HEK293 (cell line): ENCODE data around the gene EIF3F.

ENCODE experiments used
- CTCF ChIA-PET: fragments of 350-600 bp; formaldehyde crosslinking; extraction: SDS; loops from one replicate; lab custom pipeline; 2021; ENCODE audit warnings: antibody characterized with exemption; lab: Yijun Ruan, JAX
- POLR2A ChIA-PET: fragments of 300-600 bp; formaldehyde crosslinking; extraction: SDS; loops from one replicate; lab custom pipeline; 2020; ENCODE audit warnings: antibody characterized with exemption, inconsistent platforms; lab: Yijun Ruan, JAX
- H3K27ac ChIP-seq: fragments of 200-500 bp; sonication (Bioruptor generic); 2 replicates; pipeline ENCODE4 v1.5.1; 2014; ENCODE audit warnings: low read depth, low read length, control low read depth, inconsistent platforms; ENCODE audit errors: extremely low read depth
- H3K36me3 ChIP-seq, 2 experiments: fragments of 200-500 bp in 1 of 2; sonication (Bioruptor generic) in 1 of 2; 1 replicate in 1 of 2; 2 replicates in 1 of 2; pipeline ENCODE4 v1.5.1; 2014 to 2017; ENCODE audit warnings: inconsistent platforms in 2 of 2, low read length in 2 of 2; ENCODE audit not compliant: control insufficient read depth in 2 of 2, insufficient read depth in 1 of 2
- H3K4me1 ChIP-seq: fragments of 200-500 bp; sonication (Bioruptor generic); 2 replicates; pipeline ENCODE4 v1.5.1; 2014; ENCODE audit warnings: mild to moderate bottlenecking, low read length, inconsistent platforms; ENCODE audit not compliant: control insufficient read depth, insufficient read depth
- H3K4me3 ChIP-seq: 2 replicates; pipeline ENCODE4 v1.5.1; 2011; ENCODE audit warnings: low read depth, mild to moderate bottlenecking, control low read depth, low read length, moderate library complexity
- H3K9me3 ChIP-seq: fragments of 200-500 bp; sonication (Bioruptor generic); 2 replicates; pipeline ENCODE4 v1.5.1; 2014; ENCODE audit warnings: low read depth, low read length, inconsistent platforms; ENCODE audit not compliant: control insufficient read depth, insufficient read depth
- GLI2 ChIP-seq: fragments of 450-650 bp; formaldehyde crosslinking; IDR thresholded peaks from 2 replicates; pipeline ENCODE4; 2017; ENCODE audit warnings: missing biosample characterization, missing genetic modification characterization, low read depth, borderline replicate concordance
- ZFP37 ChIP-seq: fragments of 450-650 bp; formaldehyde crosslinking; IDR thresholded peaks from 2 replicates; pipeline ENCODE4 v1.5.1; 2016; ENCODE audit warnings: missing biosample characterization, missing genetic modification characterization
- ZNF10 ChIP-seq: fragments of 450-650 bp; formaldehyde crosslinking; IDR thresholded peaks from 2 replicates; pipeline ENCODE4 v1.5.1; 2017; ENCODE audit warnings: missing biosample characterization, missing genetic modification characterization
- ZNF121 ChIP-seq: fragments of 450-650 bp; formaldehyde crosslinking; IDR thresholded peaks from 2 replicates; pipeline ENCODE4 v1.5.1; 2016; ENCODE audit warnings: missing biosample characterization, missing genetic modification characterization
- ZNF133 ChIP-seq: fragments of 450-650 bp; formaldehyde crosslinking; IDR thresholded peaks from 2 replicates; pipeline ENCODE4 v1.5.1; 2016; ENCODE audit warnings: missing biosample characterization, missing genetic modification characterization
- ZNF19 ChIP-seq: fragments of 450-650 bp; formaldehyde crosslinking; IDR thresholded peaks from 2 replicates; pipeline ENCODE4; 2016; ENCODE audit warnings: missing biosample characterization, missing genetic modification characterization, low read depth
- ZNF211 ChIP-seq: fragments of 450-650 bp; formaldehyde crosslinking; IDR thresholded peaks from 2 replicates; pipeline ENCODE4 v1.5.1; 2016; ENCODE audit warnings: low read depth, missing biosample characterization, missing genetic modification characterization
- ZNF223 ChIP-seq: fragments of 450-650 bp; formaldehyde crosslinking; IDR thresholded peaks from 2 replicates; pipeline ENCODE4 v1.5.1; 2016; ENCODE audit warnings: missing biosample characterization, missing genetic modification characterization
- ZNF426 ChIP-seq: fragments of 450-650 bp; formaldehyde crosslinking; IDR thresholded peaks from 2 replicates; pipeline ENCODE4 v1.5.1; 2017; ENCODE audit warnings: missing biosample characterization, missing genetic modification characterization, mild to moderate bottlenecking, inconsistent platforms, moderate library complexity
- ZNF473 ChIP-seq: fragments of 450-650 bp; formaldehyde crosslinking; IDR thresholded peaks from 2 replicates; pipeline ENCODE4 v1.5.1; 2017; ENCODE audit warnings: missing biosample characterization, missing genetic modification characterization
- ZNF513 ChIP-seq: fragments of 450-650 bp; IDR thresholded peaks from 2 replicates; pipeline ENCODE4 v1.5.1; 2018; ENCODE audit warnings: missing biosample characterization, missing genetic modification characterization
- ZNF555 ChIP-seq: fragments of 450-650 bp; formaldehyde crosslinking; conservative IDR thresholded peaks from 2 replicates; pipeline ENCODE4 v1.5.1; 2017; ENCODE audit warnings: missing biosample characterization, mild to moderate bottlenecking, missing genetic modification characterization, inconsistent platforms
- ZNF610 ChIP-seq: fragments of 450-650 bp; formaldehyde crosslinking; IDR thresholded peaks from 2 replicates; pipeline ENCODE4 v1.5.1; 2016; ENCODE audit warnings: missing biosample characterization, missing genetic modification characterization, borderline replicate concordance
- ZNF629 ChIP-seq: fragments of 450-650 bp; formaldehyde crosslinking; IDR thresholded peaks from 2 replicates; pipeline ENCODE4 v1.5.1; 2017; ENCODE audit warnings: missing biosample characterization, missing genetic modification characterization
- ZNF645 ChIP-seq: fragments of 450-650 bp; formaldehyde crosslinking; IDR thresholded peaks from 2 replicates; pipeline ENCODE4; 2016; ENCODE audit warnings: missing biosample characterization, missing genetic modification characterization
- TF ChIP-seq, protein P1 (sequence below): fragments of 450-650 bp; formaldehyde crosslinking; optimal IDR thresholded peaks from 2 replicates; pipeline ENCODE3; 2016; ENCODE audit warnings: missing biosample characterization, mild to moderate bottlenecking, missing genetic modification characterization
- TF ChIP-seq, protein P2 (sequence below): fragments of 450-650 bp; formaldehyde crosslinking; IDR thresholded peaks from 2 replicates; pipeline ENCODE4 v1.5.1; 2016; ENCODE audit warnings: missing biosample characterization, missing genetic modification characterization
- TF ChIP-seq, protein P3 (sequence below): fragments of 450-650 bp; formaldehyde crosslinking; IDR thresholded peaks from 2 replicates; pipeline ENCODE4 v1.5.1; 2017; ENCODE audit warnings: missing biosample characterization, missing genetic modification characterization

EIF3F gene

GRCh38 chr11:7971846-7972245 lies 15.3 kb upstream of the EIF3F start:
- Histone ChIP-seq H3K4me3 (no peak overlapping the region), H3K4me1 (no peaks in the 10 kb centered on the region), H3K27ac (no peak overlapping the region), H3K36me3 (no peaks in the 10 kb centered on the region), H3K9me3 (no peaks in the 10 kb centered on the region)
- CTCF ChIA-PET = no interaction called here
- TF ChIP-seq ZNF645 (tag by site-specific recombination) = no peak
- TF ChIP-seq, protein P1, sequence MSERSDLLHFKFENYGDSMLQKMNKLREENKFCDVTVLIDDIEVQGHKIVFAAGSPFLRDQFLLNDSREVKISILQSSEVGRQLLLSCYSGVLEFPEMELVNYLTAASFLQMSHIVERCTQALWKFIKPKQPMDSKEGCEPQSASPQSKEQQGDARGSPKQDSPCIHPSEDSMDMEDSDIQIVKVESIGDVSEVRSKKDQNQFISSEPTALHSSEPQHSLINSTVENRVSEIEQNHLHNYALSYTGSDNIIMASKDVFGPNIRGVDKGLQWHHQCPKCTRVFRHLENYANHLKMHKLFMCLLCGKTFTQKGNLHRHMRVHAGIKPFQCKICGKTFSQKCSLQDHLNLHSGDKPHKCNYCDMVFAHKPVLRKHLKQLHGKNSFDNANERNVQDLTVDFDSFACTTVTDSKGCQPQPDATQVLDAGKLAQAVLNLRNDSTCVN (tag by site-specific recombination) = no peak
- TF ChIP-seq ZNF121 = no peak
- POLR2A ChIA-PET = no interaction called here

DNA sequence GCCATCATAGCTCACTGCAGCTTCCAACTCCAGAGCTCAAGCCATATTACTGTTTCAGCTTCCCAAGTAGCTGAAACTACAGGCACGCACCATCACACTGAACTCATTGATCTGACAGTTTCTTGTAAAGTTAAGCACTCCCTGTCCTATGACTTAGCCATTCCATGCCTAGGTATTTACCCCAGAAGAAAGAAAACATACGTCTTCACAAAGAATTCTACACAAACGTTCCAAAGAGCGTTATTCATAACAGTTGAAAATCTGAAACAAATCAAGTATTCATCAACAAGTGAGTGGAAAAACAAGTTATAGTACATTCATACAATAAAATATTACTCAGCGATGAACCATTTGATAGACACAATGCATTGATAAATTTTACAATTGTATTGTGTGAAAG lies 14.1 kb upstream of the EIF3F start:
- no peaks in the 10 kb centered on the region for H3K4me1 ChIP-seq
- CTCF ChIA-PET = no interaction called here
- no peak overlapping the region for H3K4me3 ChIP-seq
- TF ChIP-seq ZNF19 (tag by site-specific recombination) (no peak), ZNF426 (tag by site-specific recombination) (no peak), ZNF555 (no peak), ZNF513 (tag by site-specific recombination) (no peak), ZNF10 (tag by site-specific recombination) (no peak), ZNF211 (tag by site-specific recombination) (no peak), ZNF133 (tag by site-specific recombination) (no peak), ZNF473 (tag by site-specific recombination) (no peak), GLI2 (tag by site-specific recombination) (no peak), ZNF223 (tag by site-specific recombination) (no peak), ZFP37 (no peak), ZNF610 (tag by site-specific recombination) (no peak), ZNF629 (tag by site-specific recombination) (no peak)
- TF ChIP-seq, protein P2, sequence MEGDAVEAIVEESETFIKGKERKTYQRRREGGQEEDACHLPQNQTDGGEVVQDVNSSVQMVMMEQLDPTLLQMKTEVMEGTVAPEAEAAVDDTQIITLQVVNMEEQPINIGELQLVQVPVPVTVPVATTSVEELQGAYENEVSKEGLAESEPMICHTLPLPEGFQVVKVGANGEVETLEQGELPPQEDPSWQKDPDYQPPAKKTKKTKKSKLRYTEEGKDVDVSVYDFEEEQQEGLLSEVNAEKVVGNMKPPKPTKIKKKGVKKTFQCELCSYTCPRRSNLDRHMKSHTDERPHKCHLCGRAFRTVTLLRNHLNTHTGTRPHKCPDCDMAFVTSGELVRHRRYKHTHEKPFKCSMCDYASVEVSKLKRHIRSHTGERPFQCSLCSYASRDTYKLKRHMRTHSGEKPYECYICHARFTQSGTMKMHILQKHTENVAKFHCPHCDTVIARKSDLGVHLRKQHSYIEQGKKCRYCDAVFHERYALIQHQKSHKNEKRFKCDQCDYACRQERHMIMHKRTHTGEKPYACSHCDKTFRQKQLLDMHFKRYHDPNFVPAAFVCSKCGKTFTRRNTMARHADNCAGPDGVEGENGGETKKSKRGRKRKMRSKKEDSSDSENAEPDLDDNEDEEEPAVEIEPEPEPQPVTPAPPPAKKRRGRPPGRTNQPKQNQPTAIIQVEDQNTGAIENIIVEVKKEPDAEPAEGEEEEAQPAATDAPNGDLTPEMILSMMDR (tag by site-specific recombination) = no peak
- TF ChIP-seq, protein P3, sequence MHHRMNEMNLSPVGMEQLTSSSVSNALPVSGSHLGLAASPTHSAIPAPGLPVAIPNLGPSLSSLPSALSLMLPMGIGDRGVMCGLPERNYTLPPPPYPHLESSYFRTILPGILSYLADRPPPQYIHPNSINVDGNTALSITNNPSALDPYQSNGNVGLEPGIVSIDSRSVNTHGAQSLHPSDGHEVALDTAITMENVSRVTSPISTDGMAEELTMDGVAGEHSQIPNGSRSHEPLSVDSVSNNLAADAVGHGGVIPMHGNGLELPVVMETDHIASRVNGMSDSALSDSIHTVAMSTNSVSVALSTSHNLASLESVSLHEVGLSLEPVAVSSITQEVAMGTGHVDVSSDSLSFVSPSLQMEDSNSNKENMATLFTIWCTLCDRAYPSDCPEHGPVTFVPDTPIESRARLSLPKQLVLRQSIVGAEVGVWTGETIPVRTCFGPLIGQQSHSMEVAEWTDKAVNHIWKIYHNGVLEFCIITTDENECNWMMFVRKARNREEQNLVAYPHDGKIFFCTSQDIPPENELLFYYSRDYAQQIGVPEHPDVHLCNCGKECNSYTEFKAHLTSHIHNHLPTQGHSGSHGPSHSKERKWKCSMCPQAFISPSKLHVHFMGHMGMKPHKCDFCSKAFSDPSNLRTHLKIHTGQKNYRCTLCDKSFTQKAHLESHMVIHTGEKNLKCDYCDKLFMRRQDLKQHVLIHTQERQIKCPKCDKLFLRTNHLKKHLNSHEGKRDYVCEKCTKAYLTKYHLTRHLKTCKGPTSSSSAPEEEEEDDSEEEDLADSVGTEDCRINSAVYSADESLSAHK (tag by site-specific recombination) = no peak
- POLR2A ChIA-PET = no interaction called here
- H3K27ac ChIP-seq = no peak overlapping the region
- H3K9me3 ChIP-seq = no peaks in the 10 kb centered on the region
- no peaks in the 10 kb centered on the region for H3K36me3 ChIP-seq
